Upper lobe of right lung (tissue), 1 donor: ENCODE data around the gene DNAJB2. TPM values are rescaled to one million over a fixed set of nuclear protein-coding genes. Genes with fewer than 3 reads are reported as not detected.
A peak's percentile ranks its signal among the peaks of the same experiment; 100 is the strongest.

ENCODE experiments used
- ATAC-seq: fragments of 200-7000 bp; cut with Tn5 transposase; one replicate; pipeline ENCODE4 v1.9.1; 2020; ENCODE audit warnings: mild to moderate bottlenecking, moderate library complexity
- DNase-seq: peaks from one replicate; pipeline ENCODE4 v3.0.0-alpha.2; 2020
- H3K27ac ChIP-seq: fragments of 200-600 bp; one replicate; pipeline ENCODE4 v1.8.0; 2022
- H3K27me3 ChIP-seq: fragments of 200-600 bp; one replicate; pipeline ENCODE4 v1.8.0; 2022; ENCODE audit warnings: mild to moderate bottlenecking
- H3K36me3 ChIP-seq: fragments of 200-600 bp; one replicate; pipeline ENCODE4 v1.8.0; 2022
- H3K4me1 ChIP-seq: fragments of 200-600 bp; one replicate; pipeline ENCODE4 v1.8.0; 2022
- H3K4me3 ChIP-seq: fragments of 200-600 bp; one replicate; pipeline ENCODE4 v1.8.0; 2022; ENCODE audit warnings: mild to moderate bottlenecking
- H3K9me3 ChIP-seq: fragments of 200-600 bp; one replicate; pipeline ENCODE4 v1.8.0; 2022
- CTCF ChIP-seq: fragments of 200-600 bp; IDR thresholded peaks from one replicate; pipeline ENCODE4 v1.8.0; 2022; ENCODE audit warnings: antibody characterized with exemption
- intact Hi-C: fragments of 100-400 bp; cut with DNase I; formaldehyde crosslinking; loops from one replicate; pipeline ENCODE4 v1.11.0; 2022
- total RNA-seq: library from RNA; stranded (reverse); fragmentation: NEBNext Ultra II Directional; extraction: Animal tissue kit (Norgen Biotek cat#: 25700); gene quantifications from one replicate; pipeline ENCODE4 v1.2.1, GENCODE V29; 2021
- donor health status: DM: no; HTN: yes; CAD: no; lungs with severe emphysema.

Gene DNAJB2
- total RNA-seq, 1 donor from 2014 or later: 79.4 TPM

DNA sequence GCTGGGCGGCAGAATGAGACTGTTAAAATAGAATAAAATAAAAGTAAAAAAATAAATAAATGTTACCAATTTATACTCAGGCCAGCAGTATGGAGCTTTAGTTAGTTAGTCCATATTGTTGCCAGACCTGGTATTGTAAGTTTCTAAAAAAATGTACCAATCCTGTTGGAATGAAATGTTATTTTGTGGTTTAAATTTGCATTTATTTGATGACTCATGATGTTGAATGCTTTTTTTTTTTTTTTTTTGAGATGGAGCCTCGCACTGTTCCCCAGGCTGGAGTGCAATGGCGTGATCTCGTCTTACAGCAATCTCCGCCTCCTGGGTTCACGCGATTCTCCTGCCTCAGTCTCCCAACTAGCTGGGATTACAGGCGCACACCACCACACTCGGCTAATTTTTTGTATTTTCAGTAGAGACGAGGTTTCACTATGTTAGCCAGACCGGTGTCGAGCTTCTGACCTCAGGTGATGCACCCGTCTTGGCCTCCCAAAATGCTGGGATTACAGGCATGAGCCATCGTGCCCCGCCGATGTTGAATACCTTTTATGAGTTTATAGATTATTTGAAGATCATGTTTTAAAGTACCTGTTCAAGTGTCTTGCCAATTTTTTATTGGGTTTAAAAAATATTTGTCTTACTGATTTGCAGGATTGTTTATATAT, 35.8 kb downstream of the DNAJB2 start:
- DNase-seq (no peak), ATAC-seq (no peak)
- intact Hi-C loops: no loop called here
- Histone ChIP-seq H3K36me3 (no peaks in the 10 kb centered on the region), H3K27ac (no peak overlapping the region), H3K4me1 (no peaks in the 10 kb centered on the region), H3K4me3 (no peak overlapping the region), H3K27me3 (peaks cover 29% of the 10 kb centered on the region), H3K9me3 (no peaks in the 10 kb centered on the region)
- no peak for TF ChIP-seq CTCF

DNA sequence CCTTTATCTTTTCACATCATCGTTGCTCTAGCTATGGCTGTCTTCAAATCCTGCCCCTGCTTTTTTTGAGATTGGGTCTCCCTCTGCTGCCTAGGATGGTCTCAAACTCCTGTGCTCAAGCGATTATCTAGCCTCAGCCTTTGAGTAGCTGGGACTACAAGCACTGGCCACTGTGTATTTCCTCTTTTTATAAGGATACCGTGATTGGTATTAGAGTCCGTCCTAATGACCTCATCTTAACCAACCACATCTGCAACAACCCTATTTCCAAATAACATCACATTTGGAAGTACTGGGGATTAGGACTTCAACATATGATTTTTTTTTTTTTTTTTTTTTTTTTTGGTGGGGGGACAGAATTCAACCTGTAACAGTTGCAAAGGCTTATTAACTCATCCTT, 44.3 kb downstream of the DNAJB2 start:
- no peaks in the 10 kb centered on the region for H3K36me3 ChIP-seq
- no peak overlapping the region for H3K27ac ChIP-seq
- no peak overlapping the region for H3K4me3 ChIP-seq
- ATAC-seq (peak; percentile 57), DNase-seq (no peak)
- no peaks in the 10 kb centered on the region for H3K4me1 ChIP-seq
- intact Hi-C loops: no loop called here
- TF ChIP-seq CTCF: no peak
- H3K27me3 ChIP-seq: peaks cover 7% of the 10 kb centered on the region
- H3K9me3 ChIP-seq: no peaks in the 10 kb centered on the region

- ATAC-seq (no peak), DNase-seq (no peak)
- H3K27me3 ChIP-seq: peaks cover 7% of the 10 kb centered on the region
- H3K9me3 ChIP-seq: no peaks in the 10 kb centered on the region
- no peak for TF ChIP-seq CTCF
- no peak overlapping the region for H3K4me3 ChIP-seq
- no peaks in the 10 kb centered on the region for H3K4me1 ChIP-seq
- intact Hi-C loops: no loop called here
- no peak overlapping the region for H3K27ac ChIP-seq
- H3K36me3 ChIP-seq: no peaks in the 10 kb centered on the region
Measured at GRCh38 chr2:219325136-219325535, 46.0 kb downstream of the DNAJB2 start.

DNA sequence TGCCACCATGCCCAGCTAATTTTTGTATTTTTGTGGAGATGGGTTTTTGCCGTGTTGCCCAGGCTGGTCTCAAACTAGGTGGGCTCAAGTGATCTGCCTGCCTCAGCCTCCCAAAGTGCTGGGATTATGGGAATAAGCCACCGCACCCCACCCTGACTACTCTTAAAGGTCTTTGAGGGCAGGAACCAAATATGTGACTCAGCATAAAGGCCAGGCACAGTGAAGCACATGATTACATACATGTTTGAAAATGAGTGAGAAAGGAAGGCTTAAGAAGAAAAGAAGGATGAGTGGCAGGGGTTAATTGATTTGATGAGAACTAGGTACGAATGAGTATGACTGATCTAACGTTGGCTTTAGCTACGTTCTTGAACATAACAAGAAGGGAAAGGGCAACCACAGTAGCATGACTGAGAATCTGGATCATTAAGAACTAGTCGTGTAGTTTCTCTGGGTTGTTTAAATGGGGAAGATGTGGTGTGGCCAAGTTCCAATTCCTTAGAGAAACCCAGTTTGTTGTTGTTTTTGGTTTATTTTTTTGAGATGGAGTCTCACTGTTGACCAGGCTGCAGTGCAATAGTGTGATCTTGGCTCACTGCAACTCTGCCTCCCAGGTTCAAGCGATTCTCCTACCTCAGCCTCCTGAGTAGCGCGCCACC, 46.6 kb downstream of the DNAJB2 start:
- Histone ChIP-seq H3K27me3 (peaks cover 7% of the 10 kb centered on the region), H3K27ac (no peak overlapping the region), H3K9me3 (no peaks in the 10 kb centered on the region), H3K4me3 (no peak overlapping the region), H3K4me1 (no peaks in the 10 kb centered on the region), H3K36me3 (no peaks in the 10 kb centered on the region)
- ATAC-seq: no peak
- intact Hi-C loops: no loop called here
- TF ChIP-seq CTCF: no peak
- DNase-seq: no peak

GRCh38 chr2:219327719-219328118, 48.6 kb downstream of the DNAJB2 start:
- DNase-seq (no peak), ATAC-seq (no peak)
- peaks cover 17% of the 10 kb centered on the region for H3K27me3 ChIP-seq
- H3K36me3 ChIP-seq: no peaks in the 10 kb centered on the region
- H3K27ac ChIP-seq: no peak overlapping the region
- H3K9me3 ChIP-seq: no peaks in the 10 kb centered on the region
- intact Hi-C loops: no loop called here
- TF ChIP-seq CTCF: no peak
- no peak overlapping the region for H3K4me3 ChIP-seq
- no peaks in the 10 kb centered on the region for H3K4me1 ChIP-seq
